Neuronal stem cell (in vitro differentiated cells): Measurements from ENCODE around the gene MOCS3.

Experiments used
- DNase-seq: peaks from one replicate; pipeline ENCODE4 v3.0.0-alpha.2; 2013; ENCODE audit warnings: low spot score
- H2AFZ ChIP-seq: one replicate; pipeline ENCODE4 v1.6.1; 2013; ENCODE audit warnings: mild to moderate bottlenecking, low read length, inconsistent platforms
- H2AK5ac ChIP-seq: 2 replicates; pipeline ENCODE4 v1.6.1; 2013; ENCODE audit warnings: low read depth, mild to moderate bottlenecking, inconsistent platforms, low read length, moderate library complexity, mixed read lengths
- H2BK120ac ChIP-seq: 2 replicates; pipeline ENCODE4 v1.6.1; 2013; ENCODE audit warnings: low read depth, mild to moderate bottlenecking, inconsistent platforms, low read length, moderate library complexity, mixed read lengths
- H2BK12ac ChIP-seq: one replicate; pipeline ENCODE4 v1.6.1; 2013; ENCODE audit warnings: low read length, inconsistent platforms
- H2BK15ac ChIP-seq: 2 replicates; pipeline ENCODE4 v1.6.1; 2013; ENCODE audit warnings: mild to moderate bottlenecking, low read length, inconsistent platforms, mixed read lengths
- H2BK5ac ChIP-seq: one replicate; pipeline ENCODE4 v1.6.1; 2013; ENCODE audit warnings: inconsistent platforms, mild to moderate bottlenecking, low read length, moderate library complexity
- H3K14ac ChIP-seq: one replicate; pipeline ENCODE4 v1.6.1; 2013; ENCODE audit warnings: low read length, inconsistent platforms
- H3K18ac ChIP-seq: 2 replicates; pipeline ENCODE4 v1.6.1; 2013; ENCODE audit warnings: low read length, inconsistent platforms
- H3K23ac ChIP-seq: 2 replicates; pipeline ENCODE4 v1.6.1; 2013; ENCODE audit warnings: low read depth, mild to moderate bottlenecking, mixed read lengths, low read length, inconsistent platforms; ENCODE audit not compliant: poor library complexity
- H3K27ac ChIP-seq: replicated peaks from 3 replicates; pipeline ENCODE4 v1.5.1; 2013; ENCODE audit warnings: low read length, inconsistent platforms
- H3K27me3 ChIP-seq, 3 experiments: 2 replicates each; pipeline ENCODE4 v1.6.1; 2013; ENCODE audit warnings: low read length in 3 of 3, mild to moderate bottlenecking in 2 of 3, inconsistent platforms in 1 of 3, low read depth in 1 of 3, mixed read lengths in 1 of 3, moderate library complexity in 1 of 3; ENCODE audit not compliant: control insufficient read depth in 3 of 3, insufficient read depth in 3 of 3
- H3K36me3 ChIP-seq, 2 donors: replicated peaks in 1 of 2; 2 replicates each; pipeline ENCODE4 v1.6.1; 2013; ENCODE audit warnings: low read length in 2 of 2; ENCODE audit not compliant: control insufficient read depth in 2 of 2, insufficient read depth in 2 of 2
- H3K4ac ChIP-seq: 2 replicates; pipeline ENCODE4 v1.6.1; 2013; ENCODE audit warnings: inconsistent platforms, mild to moderate bottlenecking, low read length, moderate library complexity
- H3K4me1 ChIP-seq, 2 donors: 1 replicate in 1 of 2; 2 replicates in 1 of 2; pipeline ENCODE4 v1.6.1; 2013; ENCODE audit warnings: low read length in 2 of 2, low read depth in 1 of 2; ENCODE audit not compliant: control insufficient read depth in 2 of 2, insufficient read depth in 1 of 2
- H3K4me2 ChIP-seq: one replicate; pipeline ENCODE4 v1.6.1; 2013; ENCODE audit warnings: mild to moderate bottlenecking, low read length, inconsistent platforms; ENCODE audit not compliant: insufficient read depth, poor library complexity, severe bottlenecking
- H3K4me3 ChIP-seq, 2 donors: 2 replicates each; pipeline ENCODE4 v1.5.1; 2013; ENCODE audit warnings: low read length in 2 of 2, mild to moderate bottlenecking in 2 of 2, inconsistent platforms in 1 of 2, moderate library complexity in 1 of 2
- H3K79me1 ChIP-seq: one replicate; pipeline ENCODE4 v1.6.1; 2013; ENCODE audit warnings: low read depth, mild to moderate bottlenecking, inconsistent platforms, low read length, moderate library complexity
- H3K9ac ChIP-seq: one replicate; pipeline ENCODE4 v1.6.1; 2013; ENCODE audit warnings: mild to moderate bottlenecking, low read depth, low read length, inconsistent platforms; ENCODE audit not compliant: poor library complexity
- H3K9me3 ChIP-seq, 2 donors: replicated peaks in 1 of 2; 2 replicates each; pipeline versions ENCODE3 to v1.6.1; 2013; ENCODE audit warnings: low read length in 2 of 2, mild to moderate bottlenecking in 2 of 2, inconsistent platforms in 1 of 2, low read depth in 1 of 2, mixed read lengths in 1 of 2, moderate library complexity in 1 of 2; ENCODE audit not compliant: control insufficient read depth in 2 of 2, insufficient read depth in 1 of 2
- H4K8ac ChIP-seq: one replicate; pipeline ENCODE4 v1.6.1; 2013; ENCODE audit warnings: low read depth, mild to moderate bottlenecking, inconsistent platforms, low read length, moderate library complexity
- H4K91ac ChIP-seq: one replicate; pipeline ENCODE4 v1.6.1; 2013; ENCODE audit warnings: low read length, low read depth, mild to moderate bottlenecking, inconsistent platforms; ENCODE audit not compliant: poor library complexity
- WGBS, 2 donors: extraction: QIAGEN DNeasy Blood & Tissue Kit; methylation state at CpG; one replicate each; pipeline ENCODE4 v1.1.7; 2013; ENCODE audit warnings: missing lambda C conversion rate in 2 of 2, mixed read lengths in 1 of 2; ENCODE audit not compliant: insufficient read length in 2 of 2, insufficient replicate concordance in 1 of 2; ENCODE audit errors: extremely low coverage in 2 of 2; 5-methylcytosine and 5-hydroxymethylcytosine counted together

The MOCS3 gene

GRCh38 chr20:50957276-50957675 lies 1.3 kb upstream of the MOCS3 start:
- WGBS, 2 donors, result no CpG with 5 or more reads among the region's 7 CpGs
- Histone ChIP-seq H3K27ac (no peak overlapping the region), H2BK15ac (no peak overlapping the region), H3K27me3 (no peaks in the 10 kb centered on the region), H3K18ac (no peak overlapping the region), H3K4me3 (peak overlapping the region; percentile 38 to 90), H3K4me2 (peak overlapping the region; percentile 35), H4K91ac (no peak overlapping the region), H2BK12ac (no peak overlapping the region), H3K23ac (no peak overlapping the region), H3K9ac (no peak overlapping the region), H2AK5ac (no peak overlapping the region), H3K4me1 (peaks cover 15 to 18% of the 10 kb centered on the region in 2 donors), H3K9me3 (no peaks in the 10 kb centered on the region), H3K4ac (no peak overlapping the region), H3K36me3 (peaks cover 7 to 60% of the 10 kb centered on the region in 2 donors), H3K14ac (no peak overlapping the region), H2AFZ (no peak overlapping the region), H3K79me1 (peaks cover 14% of the 10 kb centered on the region), H4K8ac (no peak overlapping the region), H2BK5ac (no peak overlapping the region), H2BK120ac (no peak overlapping the region)
- no peak for DNase-seq

- Histone ChIP-seq H3K4me3 (peak within 1 kb of the TSS; percentile 90 to 98), H4K91ac (peak within 1 kb of the TSS; percentile 68), H3K27ac (no peak within 1 kb of the TSS), H3K4ac (peak within 1 kb of the TSS; percentile 84), H3K4me1 (peaks cover 15 to 18% of the 10 kb centered on the region in 2 donors), H3K9me3 (no peaks in the 10 kb centered on the region), H2BK15ac (peak within 1 kb of the TSS; percentile 89), H3K79me1 (peaks cover 14% of the 10 kb centered on the region), H2AK5ac (peak within 1 kb of the TSS; percentile 98), H3K27me3 (no peaks in the 10 kb centered on the region), H2AFZ (peak within 1 kb of the TSS; percentile 83), H3K4me2 (peak within 1 kb of the TSS; percentile 96), H2BK120ac (peak within 1 kb of the TSS; percentile 74), H3K14ac (peak within 1 kb of the TSS; percentile 82), H2BK12ac (no peak within 1 kb of the TSS), H3K18ac (peak within 1 kb of the TSS; percentile 38), H2BK5ac (peak within 1 kb of the TSS; percentile 87), H4K8ac (peak within 1 kb of the TSS; percentile 65), H3K23ac (peak within 1 kb of the TSS; percentile 56), H3K9ac (peak within 1 kb of the TSS; percentile 99), H3K36me3 (peaks cover 7 to 53% of the 10 kb centered on the region in 2 donors)
- no peak for DNase-seq
- no CpG with 5 or more reads among the region's 52 CpGs for WGBS, 2 donors
Measured at GRCh38 chr20:50957798-50958614, 612 bp upstream of the MOCS3 start, which contains the start of gene DPM1. Gene DPM1, minus strand, starts transcription at chr20:50958532. Its CDS starts 9 bp downstream, at chr20:50958523.

GRCh38 chr20:50959543-50960126 lies 1.0 kb downstream of the MOCS3 start:
- Histone ChIP-seq H3K27ac (no peak overlapping the region), H3K36me3 (peaks cover 5 to 37% of the 10 kb centered on the region in 2 donors), H2AFZ (no peak overlapping the region), H3K9me3 (no peaks in the 10 kb centered on the region), H2AK5ac (peak overlapping the region; percentile 98), H2BK5ac (peak overlapping the region; percentile 87), H3K27me3 (no peaks in the 10 kb centered on the region), H3K4me1 (peaks cover 15 to 18% of the 10 kb centered on the region in 2 donors), H3K4me3 (peak overlapping the region; percentile 90 to 98), H4K8ac (no peak overlapping the region), H4K91ac (no peak overlapping the region), H3K18ac (no peak overlapping the region), H2BK120ac (no peak overlapping the region), H3K79me1 (peaks cover 14% of the 10 kb centered on the region), H2BK15ac (peak overlapping the region; percentile 89), H3K14ac (peak overlapping the region; percentile 82), H2BK12ac (no peak overlapping the region), H3K4ac (no peak overlapping the region), H3K23ac (peak overlapping the region; percentile 29), H3K4me2 (peak overlapping the region; percentile 96), H3K9ac (peak overlapping the region; percentile 99)
- WGBS, 2 donors, result no CpG with 5 or more reads among the region's 25 CpGs
- DNase-seq, result no peak

- Histone ChIP-seq H2BK15ac (no peak overlapping the region), H3K4me1 (peaks cover 15 to 23% of the 10 kb centered on the region in 2 donors), H3K36me3 (no peaks in the 10 kb centered on the region), H3K9me3 (no peaks in the 10 kb centered on the region), H3K9ac (no peak overlapping the region), H2BK12ac (no peak overlapping the region), H4K8ac (no peak overlapping the region), H3K23ac (no peak overlapping the region), H3K79me1 (no peaks in the 10 kb centered on the region), H3K4ac (no peak overlapping the region), H2BK5ac (no peak overlapping the region), H4K91ac (no peak overlapping the region), H3K27ac (peak overlapping the region; percentile 88), H3K27me3 (no peaks in the 10 kb centered on the region), H3K18ac (no peak overlapping the region), H3K4me3 (peak overlapping the region in 1 of 2 donors; percentile 8), H3K4me2 (no peak overlapping the region), H2AK5ac (no peak overlapping the region), H2AFZ (peak overlapping the region; percentile 73), H2BK120ac (no peak overlapping the region), H3K14ac (no peak overlapping the region)
- peak; percentile 84 for DNase-seq
- no CpG with 5 or more reads among the region's 7 CpGs for WGBS, 2 donors
Measured at GRCh38 chr20:50967586-50967985, 9.0 kb downstream of the MOCS3 start.
